ENCODE data around the gene WDR36. TPM values are rescaled to one million over a fixed set of nuclear protein-coding genes. Genes with fewer than 3 reads are reported as not detected.
A peak's percentile ranks its signal among the peaks of the same experiment; 100 is the strongest.

The WDR36 gene
- total and polyA plus RNA-seq, 9 of the 15 experiments (the other 6 are each of a cell fraction or from before 2014, with no cell fraction given) = 25.7 to 68.0 (median 41.5) TPM

DNA sequence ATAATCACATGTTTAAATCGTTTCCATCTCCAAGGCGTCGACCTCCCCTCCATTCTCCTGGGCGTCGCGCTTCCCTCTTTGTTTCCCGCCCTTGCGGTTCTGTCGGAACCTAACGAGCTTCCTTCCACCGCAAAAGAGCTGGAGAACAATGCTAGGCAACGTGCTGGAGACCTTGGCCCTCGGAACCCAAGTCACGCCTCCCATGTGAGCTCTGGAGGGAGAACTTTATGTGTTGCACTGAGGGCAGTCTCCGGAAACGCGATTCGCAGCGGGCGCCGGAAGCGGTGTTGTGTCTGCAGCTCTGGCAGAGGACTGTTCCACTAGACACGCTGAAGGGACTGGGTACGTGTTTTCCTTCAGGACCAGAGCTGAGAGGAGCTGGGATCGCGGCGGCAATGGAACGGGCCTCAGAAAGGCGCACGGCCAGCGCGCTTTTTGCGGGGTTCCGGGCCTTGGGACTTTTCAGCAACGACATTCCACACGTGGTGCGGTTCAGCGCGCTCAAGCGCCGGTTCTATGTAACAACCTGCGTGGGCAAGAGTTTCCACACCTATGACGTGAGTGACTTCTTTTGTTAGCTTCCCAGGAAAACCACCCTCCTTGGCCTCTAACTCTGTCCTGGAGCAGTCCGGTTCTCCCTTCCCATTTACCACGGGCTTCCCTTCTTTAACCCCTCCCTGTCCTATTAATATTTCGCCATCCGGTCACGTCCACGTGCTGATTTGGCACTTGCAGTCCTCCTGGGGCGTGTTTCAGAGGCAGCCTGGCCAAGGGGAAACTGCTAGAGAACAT, at the start of gene WDR36 (continued):
- no peak for TF ChIP-seq FOXA1 (IDR thresholded peaks at IDR 0.05; ENCODE audit: borderline replicate concordance)
- TF ChIP-seq SIN3B (IDR thresholded peaks at IDR 0.05; ENCODE audit: low read depth) = peak; percentile 91
- no peak for TF ChIP-seq MAFG (tag; conservative IDR thresholded peaks at IDR 0.05)
- TF ChIP-seq RBBP5 (IDR thresholded peaks at IDR 0.05; ENCODE audit: borderline replicate concordance, insufficient read depth, low read length, poor library complexity, severe bottlenecking) = peak; percentile 88
- TF ChIP-seq ZC3H8 (IDR thresholded peaks at IDR 0.05) = no peak
- TF ChIP-seq ZNF124 (CRISPR knock-in tag; IDR thresholded peaks at IDR 0.05) = no peak
- TF ChIP-seq KAT7 (CRISPR knock-in tag; IDR thresholded peaks at IDR 0.05; ENCODE audit: borderline replicate concordance) = peak; percentile 86; the same call in 1 of the 2 replicates
- TF ChIP-seq, protein P1, sequence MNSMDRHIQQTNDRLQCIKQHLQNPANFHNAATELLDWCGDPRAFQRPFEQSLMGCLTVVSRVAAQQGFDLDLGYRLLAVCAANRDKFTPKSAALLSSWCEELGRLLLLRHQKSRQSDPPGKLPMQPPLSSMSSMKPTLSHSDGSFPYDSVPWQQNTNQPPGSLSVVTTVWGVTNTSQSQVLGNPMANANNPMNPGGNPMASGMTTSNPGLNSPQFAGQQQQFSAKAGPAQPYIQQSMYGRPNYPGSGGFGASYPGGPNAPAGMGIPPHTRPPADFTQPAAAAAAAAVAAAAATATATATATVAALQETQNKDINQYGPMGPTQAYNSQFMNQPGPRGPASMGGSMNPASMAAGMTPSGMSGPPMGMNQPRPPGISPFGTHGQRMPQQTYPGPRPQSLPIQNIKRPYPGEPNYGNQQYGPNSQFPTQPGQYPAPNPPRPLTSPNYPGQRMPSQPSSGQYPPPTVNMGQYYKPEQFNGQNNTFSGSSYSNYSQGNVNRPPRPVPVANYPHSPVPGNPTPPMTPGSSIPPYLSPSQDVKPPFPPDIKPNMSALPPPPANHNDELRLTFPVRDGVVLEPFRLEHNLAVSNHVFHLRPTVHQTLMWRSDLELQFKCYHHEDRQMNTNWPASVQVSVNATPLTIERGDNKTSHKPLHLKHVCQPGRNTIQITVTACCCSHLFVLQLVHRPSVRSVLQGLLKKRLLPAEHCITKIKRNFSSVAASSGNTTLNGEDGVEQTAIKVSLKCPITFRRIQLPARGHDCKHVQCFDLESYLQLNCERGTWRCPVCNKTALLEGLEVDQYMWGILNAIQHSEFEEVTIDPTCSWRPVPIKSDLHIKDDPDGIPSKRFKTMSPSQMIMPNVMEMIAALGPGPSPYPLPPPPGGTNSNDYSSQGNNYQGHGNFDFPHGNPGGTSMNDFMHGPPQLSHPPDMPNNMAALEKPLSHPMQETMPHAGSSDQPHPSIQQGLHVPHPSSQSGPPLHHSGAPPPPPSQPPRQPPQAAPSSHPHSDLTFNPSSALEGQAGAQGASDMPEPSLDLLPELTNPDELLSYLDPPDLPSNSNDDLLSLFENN (IDR thresholded peaks at IDR 0.05; ENCODE audit: low read depth in 2 of 2, low read length in 2 of 2) = peak in 1 of 2 experiments; percentile 65; a peak in 1 of 4 replicates
- TF ChIP-seq ESRRA (IDR thresholded peaks at IDR 0.05; ENCODE audit: borderline replicate concordance, low read depth) = peak; percentile 60; the same call in 1 of the 2 replicates
- TF ChIP-seq, protein P2, sequence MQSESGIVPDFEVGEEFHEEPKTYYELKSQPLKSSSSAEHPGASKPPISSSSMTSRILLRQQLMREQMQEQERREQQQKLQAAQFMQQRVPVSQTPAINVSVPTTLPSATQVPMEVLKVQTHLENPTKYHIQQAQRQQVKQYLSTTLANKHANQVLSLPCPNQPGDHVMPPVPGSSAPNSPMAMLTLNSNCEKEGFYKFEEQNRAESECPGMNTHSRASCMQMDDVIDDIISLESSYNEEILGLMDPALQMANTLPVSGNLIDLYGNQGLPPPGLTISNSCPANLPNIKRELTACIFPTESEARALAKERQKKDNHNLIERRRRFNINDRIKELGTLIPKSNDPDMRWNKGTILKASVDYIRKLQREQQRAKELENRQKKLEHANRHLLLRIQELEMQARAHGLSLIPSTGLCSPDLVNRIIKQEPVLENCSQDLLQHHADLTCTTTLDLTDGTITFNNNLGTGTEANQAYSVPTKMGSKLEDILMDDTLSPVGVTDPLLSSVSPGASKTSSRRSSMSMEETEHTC (IDR thresholded peaks at IDR 0.05) = no peak
- peak; percentile 93 for TF ChIP-seq POLR2A (conservative IDR thresholded peaks at IDR 0.05)
- TF ChIP-seq TCF7L2 (IDR thresholded peaks at IDR 0.05; ENCODE audit: low read depth, low read length) = no peak
- no peak for TF ChIP-seq ZBTB17 (CRISPR knock-in tag; IDR thresholded peaks at IDR 0.05)
- no peak for TF ChIP-seq GTF2B (IDR thresholded peaks at IDR 0.05; ENCODE audit: extremely low read depth, insufficient read length)
- no peak for TF ChIP-seq ZNF778 (CRISPR knock-in tag; IDR thresholded peaks at IDR 0.05)
- peak; percentile 67; the same call in 1 of the 2 replicates for TF ChIP-seq TEAD4 (IDR thresholded peaks at IDR 0.05; ENCODE audit: low read length)
- TF ChIP-seq TEAD4 (CRISPR knock-in tag; IDR thresholded peaks at IDR 0.05; ENCODE audit: borderline replicate concordance) = no peak; the same call in 1 of the 2 replicates
- TF ChIP-seq BRD4 (IDR thresholded peaks at IDR 0.05) = no peak
- TF ChIP-seq, protein P3, sequence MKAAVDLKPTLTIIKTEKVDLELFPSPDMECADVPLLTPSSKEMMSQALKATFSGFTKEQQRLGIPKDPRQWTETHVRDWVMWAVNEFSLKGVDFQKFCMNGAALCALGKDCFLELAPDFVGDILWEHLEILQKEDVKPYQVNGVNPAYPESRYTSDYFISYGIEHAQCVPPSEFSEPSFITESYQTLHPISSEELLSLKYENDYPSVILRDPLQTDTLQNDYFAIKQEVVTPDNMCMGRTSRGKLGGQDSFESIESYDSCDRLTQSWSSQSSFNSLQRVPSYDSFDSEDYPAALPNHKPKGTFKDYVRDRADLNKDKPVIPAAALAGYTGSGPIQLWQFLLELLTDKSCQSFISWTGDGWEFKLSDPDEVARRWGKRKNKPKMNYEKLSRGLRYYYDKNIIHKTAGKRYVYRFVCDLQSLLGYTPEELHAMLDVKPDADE (conservative IDR thresholded peaks at IDR 0.05; ENCODE audit: control insufficient read depth, low read depth, low read length) = peak; percentile 53; the same call in 1 of the 2 replicates
- 0 out of 2 replicates have a peak, but pooled peaks have one; percentile 58 for TF ChIP-seq PREB (CRISPR knock-in tag; IDR thresholded peaks at IDR 0.05)
- no peak for TF ChIP-seq NCOA6 (IDR thresholded peaks at IDR 0.05)
